Airway epithelial cell (primary cell): ENCODE measurements around the gene MSRB2. TPM values are rescaled to one million over a fixed set of nuclear protein-coding genes. Genes with fewer than 3 reads are reported as not detected.

Experiments used
- total RNA-seq: library from RNA; depleted of rRNA; stranded (reverse); fragments of >200 nt; gene quantifications from 2 replicates; pipeline ENCODE4 v1.2.3, GENCODE V29; 2015

Gene MSRB2
- total RNA-seq, result 10.8 and 15.3 TPM in 2 replicates

GRCh38 chr10:23095404-23095965 is at the start of gene MSRB2:
MSRB2 (plus strand) TSS chr10:23095579; CDS start chr10:23095609, 30 bp downstream.

Other genes starting within 250 kb of the MSRB2 start
- not detected in 2 replicates for gene ARMC3, start 167.5 kb upstream of the MSRB2 start, total RNA-seq
- not detected in 2 replicates for gene PTF1A, start 96.7 kb downstream of the MSRB2 start, total RNA-seq
- 0.28 TPM in 2 replicates for gene C10orf67, start 249.2 kb downstream of the MSRB2 start, total RNA-seq